Ureter (tissue), 1 donor: ENCODE results near the gene FAM117B. TPM values are rescaled to one million over a fixed set of nuclear protein-coding genes. Genes with fewer than 3 reads are reported as not detected.
A peak's percentile ranks its signal among the peaks of the same experiment; 100 is the strongest.
"Not testable (repeated sequence)": the region's sequence is repeated elsewhere in the genome, so short reads cannot be mapped to it uniquely, and the experiment has no call there.

Source experiments
- DNase-seq: peaks from one replicate; pipeline ENCODE4 v3.0.0-alpha.2; 2020; ENCODE audit warnings: low spot score
- total RNA-seq: library from RNA; stranded (reverse); gene quantifications from one replicate; pipeline ENCODE4 v1.2.4, GENCODE V29; 2023
- donor health status: DM: yes; HTN: yes; CAD: no.

The FAM117B gene
- total RNA-seq, 1 donor from 2014 or later: 20.6 TPM

DNA sequence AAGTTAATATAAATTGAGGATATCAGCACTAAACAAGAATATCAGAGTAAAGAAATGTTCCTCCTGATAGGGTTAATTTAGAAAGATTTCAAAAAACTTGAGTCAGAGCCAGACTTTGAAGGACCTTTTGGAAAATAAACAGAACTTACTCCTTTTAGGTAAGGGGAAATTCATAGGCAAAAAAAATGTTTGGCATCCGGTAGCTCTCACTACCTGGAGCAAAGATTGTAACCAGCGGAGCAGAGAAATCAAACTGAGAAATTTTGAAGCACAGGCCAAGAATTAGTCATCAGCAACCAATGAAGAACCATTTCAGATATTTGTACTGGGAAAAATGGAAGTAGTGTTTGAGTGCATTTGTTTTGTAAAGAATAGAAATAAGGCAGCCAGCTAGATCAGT, 123.8 kb downstream of the FAM117B start:
- no peak for DNase-seq

DNA sequence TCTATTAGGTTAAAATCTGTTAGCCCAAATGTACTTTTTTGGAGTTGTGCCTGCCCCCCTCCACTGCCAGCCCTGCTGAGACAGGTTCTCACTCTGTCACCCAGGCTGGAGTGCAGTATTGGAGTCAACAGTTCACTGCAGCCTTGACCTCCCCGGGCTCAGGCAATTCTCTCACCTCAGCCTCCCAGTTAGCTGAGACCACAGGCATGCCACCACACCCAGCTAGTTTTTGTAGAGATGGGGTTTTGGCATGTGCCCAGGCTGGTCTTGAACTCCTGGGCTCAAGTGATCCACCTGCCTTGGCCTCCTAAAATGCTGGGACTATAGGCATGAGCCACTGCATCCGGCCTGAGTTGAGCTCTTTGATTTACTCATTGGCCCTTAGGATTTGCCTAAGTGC, 126.1 kb downstream of the FAM117B start:
- no peak for DNase-seq

- DNase-seq: no peak
Observed at GRCh38 chr2:202762556-202762955, 127.8 kb downstream of the FAM117B start.

GRCh38 chr2:202763916-202764315, 129.1 kb downstream of the FAM117B start:
- no peak for DNase-seq

DNA sequence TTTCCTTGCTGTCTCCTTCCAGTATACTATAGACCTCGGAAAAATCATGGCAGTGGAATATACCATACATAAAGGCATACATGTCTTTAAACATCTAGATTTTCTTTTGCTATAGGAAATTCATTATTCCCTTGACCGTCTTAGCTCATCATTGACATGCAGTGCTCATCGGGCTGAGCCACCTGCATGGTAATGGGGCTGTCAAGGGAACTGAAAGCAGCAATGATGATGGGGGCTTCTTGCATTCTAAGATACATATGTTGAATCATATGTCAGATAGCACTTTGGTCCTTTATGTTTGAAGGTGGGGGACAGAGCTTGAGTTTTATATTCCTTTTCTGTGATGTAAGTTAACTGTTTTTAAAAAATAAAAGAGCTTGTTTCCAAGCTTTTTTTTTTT, 130.2 kb downstream of the FAM117B start:
- no peak for DNase-seq

GRCh38 chr2:202765436-202765835, 130.7 kb downstream of the FAM117B start:
- DNase-seq: peak; percentile 54

DNA sequence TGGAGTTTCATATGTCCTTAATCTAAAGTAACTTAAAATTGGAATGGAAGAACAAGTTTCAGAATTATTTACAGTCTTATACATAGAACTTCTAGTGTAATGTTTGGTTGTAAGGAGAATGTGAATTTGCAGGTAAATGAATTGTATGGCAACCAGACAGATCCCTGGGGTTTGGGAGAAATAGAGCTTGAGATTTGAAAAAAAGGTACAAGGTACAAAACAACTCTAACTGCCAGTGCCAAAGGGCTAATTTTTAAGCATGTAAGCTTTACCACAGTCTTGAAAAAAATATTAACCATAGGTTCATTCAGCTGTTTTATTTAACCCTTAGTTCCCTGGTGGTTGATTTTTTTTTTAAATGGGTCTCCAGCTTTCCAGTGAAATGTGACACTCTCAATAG, 133.5 kb downstream of the FAM117B start:
- no peak for DNase-seq

DNA sequence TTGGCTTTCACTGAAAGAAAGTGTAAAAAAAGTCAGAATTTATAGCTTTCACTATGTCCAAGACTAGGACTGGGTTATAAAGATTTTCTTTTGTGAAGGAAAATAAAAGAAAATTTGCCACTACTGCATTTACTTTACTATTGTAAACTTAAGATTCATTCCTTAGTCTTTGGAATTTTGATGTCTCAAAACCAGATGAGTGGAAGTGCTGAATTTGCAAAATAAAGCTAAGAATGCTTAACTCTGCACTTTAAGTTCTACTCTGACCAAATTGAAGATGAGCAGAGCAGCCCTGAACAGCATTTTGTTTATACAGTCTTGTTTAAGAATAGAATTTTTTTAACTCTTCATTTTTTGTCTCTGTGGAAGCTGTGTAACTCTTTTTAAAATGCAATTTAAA, 134.4 kb downstream of the FAM117B start:
- no peak for DNase-seq

DNA sequence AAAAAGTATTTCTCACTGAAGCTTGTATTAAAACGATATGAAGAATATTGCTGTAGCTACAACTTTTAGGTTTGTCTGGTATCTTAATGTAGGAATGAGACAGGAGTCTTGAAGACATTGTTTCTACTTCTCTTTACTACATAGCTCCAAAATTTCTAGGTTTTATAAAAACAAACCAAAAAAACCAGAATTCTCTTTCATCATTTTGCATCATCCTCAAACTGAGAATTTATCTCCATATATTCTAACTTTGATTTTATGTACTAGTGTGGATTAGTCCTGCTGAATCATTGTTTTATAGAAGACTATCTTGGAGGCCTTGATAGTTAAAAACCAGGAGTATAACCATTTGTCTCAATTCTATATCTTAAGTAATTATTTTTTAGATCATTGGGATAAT, 136.6 kb downstream of the FAM117B start:
- no peak for DNase-seq

DNA sequence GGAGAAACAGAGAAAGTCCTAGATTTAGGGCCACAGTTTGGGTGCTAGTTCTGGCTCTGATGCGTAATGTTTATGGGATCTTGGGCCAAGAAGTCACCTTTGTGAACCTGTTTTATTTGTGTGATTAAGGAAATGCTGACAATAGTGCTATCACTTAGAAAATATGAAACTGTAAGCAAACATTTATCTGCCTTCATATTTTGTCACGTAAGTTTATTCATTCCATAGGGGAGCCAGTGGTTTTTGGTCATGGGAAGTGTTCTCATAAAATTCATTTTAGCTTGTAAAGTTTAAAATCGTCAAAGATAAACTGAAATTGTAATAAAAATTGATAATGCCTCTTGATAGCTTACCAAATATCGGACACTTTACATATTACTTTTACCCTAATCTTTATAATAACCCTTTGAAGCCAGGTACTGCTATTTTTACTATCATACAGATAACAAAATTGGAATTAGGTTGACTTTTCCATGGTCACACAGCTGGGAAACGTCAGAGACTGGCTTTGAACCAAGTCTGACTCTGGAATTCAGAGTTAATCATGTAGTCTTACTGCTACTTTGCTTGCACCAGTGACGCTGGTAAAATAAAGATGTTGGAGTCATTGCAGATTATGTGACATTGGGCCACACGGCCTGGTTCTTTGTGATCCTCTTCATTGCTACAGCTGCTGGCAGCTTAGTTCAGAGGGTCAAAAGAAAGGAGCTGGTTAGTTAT, 137.1 kb downstream of the FAM117B start:
- DNase-seq: peak; percentile 49

- no peak for DNase-seq
Observed at GRCh38 chr2:202773301-202773973, 138.7 kb downstream of the FAM117B start.

GRCh38 chr2:202774104-202774503, 139.3 kb downstream of the FAM117B start:
- DNase-seq: no peak

GRCh38 chr2:202778217-202778616, 143.4 kb downstream of the FAM117B start:
- no peak for DNase-seq

- DNase-seq: no peak
Observed at GRCh38 chr2:202780514-202781021, 145.8 kb downstream of the FAM117B start.

DNA sequence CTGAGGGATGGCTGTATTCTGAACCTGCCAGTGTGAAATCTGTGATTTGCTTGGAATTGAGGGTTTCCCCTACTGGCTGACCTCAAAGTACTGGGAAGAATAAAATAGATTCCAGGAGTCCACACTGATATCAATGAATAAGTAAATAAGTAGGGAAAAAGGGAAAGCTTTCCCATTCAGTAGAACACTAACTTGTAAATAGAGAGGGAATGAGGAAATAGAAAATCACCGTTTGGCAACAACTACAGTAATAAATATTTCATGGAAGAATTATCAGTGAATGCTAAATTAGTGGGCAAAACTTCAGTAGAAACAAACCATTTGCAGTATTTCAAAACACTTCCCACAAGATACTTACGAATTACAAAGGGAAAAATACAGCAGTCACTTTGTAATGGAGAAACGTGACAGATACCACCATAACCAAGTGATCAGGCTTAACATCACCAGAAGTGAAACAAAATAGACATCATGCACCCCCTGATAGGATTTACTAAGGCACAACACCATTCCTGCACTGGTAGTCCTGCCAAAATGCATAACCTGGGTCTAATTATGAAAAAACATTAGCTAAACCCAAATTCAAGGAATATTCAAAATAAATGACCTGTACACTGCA, 148.3 kb downstream of the FAM117B start:
- DNase-seq: no peak

GRCh38 chr2:202786842-202787241, 152.1 kb downstream of the FAM117B start:
- DNase-seq: no peak

DNA sequence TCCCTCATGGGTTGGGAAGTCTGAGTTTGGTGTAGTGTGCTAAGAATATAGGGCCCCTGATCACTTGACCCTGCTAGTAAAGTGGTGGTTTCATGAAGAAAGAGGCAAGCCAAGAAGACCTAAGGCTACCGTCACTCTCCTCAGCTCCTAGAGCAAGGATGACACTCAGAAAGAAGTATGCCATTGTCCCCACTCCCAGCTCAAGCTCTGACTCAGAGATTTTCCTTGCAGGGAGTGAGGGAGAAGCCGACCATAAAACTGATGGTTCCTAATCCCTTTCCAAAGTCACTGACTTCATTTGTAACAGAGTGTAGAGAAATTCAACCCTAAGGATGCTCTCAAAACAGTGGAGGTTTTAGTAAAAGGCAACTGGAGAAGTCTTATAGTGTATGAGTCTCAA, 155.9 kb downstream of the FAM117B start:
- no peak for DNase-seq

GRCh38 chr2:202797944-202798343, 163.2 kb downstream of the FAM117B start:
- DNase-seq: no peak

- not testable (repeated sequence) for DNase-seq
Observed at GRCh38 chr2:202805911-202806310, 171.1 kb downstream of the FAM117B start.

DNA sequence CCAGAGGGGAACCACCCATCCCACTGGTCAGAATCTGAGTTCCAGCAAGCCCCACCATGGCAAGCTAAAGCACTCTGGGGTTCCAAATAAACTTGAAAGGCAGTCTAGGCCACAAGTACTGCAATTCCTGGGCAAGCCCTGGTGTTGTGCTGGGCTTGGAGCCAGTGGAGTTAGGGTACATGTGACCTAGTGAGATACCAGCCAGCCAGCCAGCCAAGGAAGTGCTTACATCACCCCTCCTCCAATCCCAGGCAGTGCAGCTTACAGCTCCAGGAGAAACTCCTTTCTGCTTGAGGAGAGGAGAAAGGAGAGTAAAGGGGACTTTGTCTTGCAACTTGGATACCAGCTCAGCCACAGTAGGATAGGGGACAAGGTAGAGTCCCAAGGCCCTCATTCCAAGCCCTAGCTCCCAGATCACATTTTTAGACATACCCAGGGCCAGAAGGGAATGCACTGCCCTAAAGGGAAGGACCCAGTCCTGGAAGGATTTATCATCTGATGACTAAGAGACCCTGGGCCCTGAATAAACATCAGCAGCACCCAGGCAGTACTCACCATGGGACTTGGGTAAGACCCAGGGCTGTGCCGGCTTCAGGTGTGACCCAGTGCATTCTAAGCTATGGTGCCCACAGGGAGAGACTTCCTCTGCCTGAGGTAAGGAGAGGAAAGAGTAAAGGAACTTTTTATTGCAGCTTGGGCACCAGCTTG, 172.8 kb downstream of the FAM117B start:
- DNase-seq: peak; percentile 84

DNA sequence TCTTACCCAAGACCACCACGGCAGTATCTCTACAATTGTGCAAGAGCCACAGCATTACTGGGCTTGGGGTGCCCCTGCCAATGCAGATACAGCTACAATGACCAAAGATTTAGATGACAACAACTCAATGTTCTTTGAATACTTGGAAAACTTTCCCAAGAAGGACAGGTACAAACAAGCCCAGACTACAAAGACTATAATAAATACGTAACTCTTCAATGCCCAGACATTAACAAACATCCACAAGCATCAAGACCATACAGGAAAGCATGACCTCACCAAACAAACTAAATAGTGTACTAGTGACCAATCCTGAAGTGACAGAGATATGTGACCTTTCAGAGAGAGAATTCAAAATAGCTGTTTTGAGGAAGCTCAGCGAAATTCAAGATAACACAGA, 174.0 kb downstream of the FAM117B start:
- no peak for DNase-seq

DNA sequence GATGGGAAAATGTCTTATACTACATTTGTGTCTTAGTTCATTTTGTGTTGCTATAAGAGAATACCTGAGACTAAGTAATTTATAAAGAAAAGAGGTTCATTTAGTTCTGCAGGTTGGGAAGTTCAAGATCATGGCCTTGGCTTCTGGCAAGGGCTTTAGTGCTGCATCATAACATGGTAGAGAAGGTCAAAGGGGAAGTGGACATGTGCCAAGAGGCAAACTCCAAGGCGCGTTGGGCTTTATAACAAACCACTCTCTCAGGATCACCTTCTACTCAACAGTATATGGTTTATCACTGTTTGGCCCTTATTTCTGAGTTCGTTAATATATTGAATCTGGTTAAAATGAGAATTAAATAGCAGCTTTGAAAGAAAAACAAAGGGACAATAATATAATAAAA, 178.6 kb downstream of the FAM117B start:
- no peak for DNase-seq
